Measurements from ENCODE around the gene BUB1. TPM values are rescaled to one million over a fixed set of nuclear protein-coding genes. Genes with fewer than 3 reads are reported as not detected.

BUB1 gene
- total RNA-seq, 2 donors from 2014 or later: 0.27 to 0.49 TPM

GRCh38 chr2:110644357-110644756 is 33.5 kb downstream of the BUB1 start:
- no peaks in the 10 kb centered on the region for H3K9me3 ChIP-seq
- H3K27me3 ChIP-seq (replicated peaks; ENCODE audit: insufficient read depth): no peaks in the 10 kb centered on the region
- H3K4me1 ChIP-seq (ENCODE audit: control insufficient read depth in 1 of 2, low read depth in 2 of 2): no peaks in the 10 kb centered on the region
- no peaks in the 10 kb centered on the region for H3K36me3 ChIP-seq
- DNase-seq (ENCODE audit: low spot score): no peak
- no peak overlapping the region for H3K27ac ChIP-seq
- no peak for ATAC-seq (ENCODE audit: insufficient number of reproducible peaks, low FRiP score, low read depth)
- no peak overlapping the region for H3K4me3 ChIP-seq
- no peak for TF ChIP-seq CTCF (IDR thresholded peaks at IDR 0.05)

- no peak for TF ChIP-seq CTCF (IDR thresholded peaks at IDR 0.05)
- no peak overlapping the region for H3K4me3 ChIP-seq
- no peaks in the 10 kb centered on the region for H3K27me3 ChIP-seq (replicated peaks; ENCODE audit: insufficient read depth)
- no peak overlapping the region for H3K27ac ChIP-seq
- H3K36me3 ChIP-seq: no peaks in the 10 kb centered on the region
- no peak for DNase-seq (ENCODE audit: low spot score)
- no peaks in the 10 kb centered on the region for H3K9me3 ChIP-seq
- ATAC-seq (ENCODE audit: insufficient number of reproducible peaks, low FRiP score, low read depth): no peak
- no peaks in the 10 kb centered on the region for H3K4me1 ChIP-seq (ENCODE audit: control insufficient read depth in 1 of 2, low read depth in 2 of 2)
These were observed 35.5 kb downstream of the BUB1 start for GRCh38 chr2:110642360-110642759.

DNA sequence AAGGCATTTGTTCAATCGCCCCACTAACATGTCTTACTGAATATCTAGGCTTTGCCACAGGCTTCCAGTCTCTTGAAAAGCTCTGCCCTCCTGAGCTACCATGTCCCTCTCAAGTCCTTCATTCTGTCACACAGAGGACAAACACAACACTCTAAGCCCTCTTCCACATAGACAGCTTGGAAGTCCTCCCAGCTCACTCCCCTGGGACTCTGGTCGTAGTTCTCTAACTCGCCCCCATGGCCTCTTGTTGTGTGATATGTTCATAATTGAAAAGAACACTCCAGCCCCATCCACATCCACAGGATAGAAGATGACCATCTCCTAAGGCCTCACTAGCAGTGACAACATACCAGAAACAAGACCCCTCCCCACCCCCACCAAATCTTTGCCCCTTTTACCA is 37.9 kb downstream of the BUB1 start:
- no peaks in the 10 kb centered on the region for H3K4me1 ChIP-seq (ENCODE audit: control insufficient read depth in 1 of 2, low read depth in 2 of 2)
- H3K27ac ChIP-seq: no peak overlapping the region
- H3K9me3 ChIP-seq: no peaks in the 10 kb centered on the region
- TF ChIP-seq CTCF (IDR thresholded peaks at IDR 0.05): no peak
- H3K36me3 ChIP-seq: no peaks in the 10 kb centered on the region
- ATAC-seq (ENCODE audit: insufficient number of reproducible peaks, low FRiP score, low read depth): no peak
- no peak overlapping the region for H3K4me3 ChIP-seq
- no peaks in the 10 kb centered on the region for H3K27me3 ChIP-seq (replicated peaks; ENCODE audit: insufficient read depth)
- DNase-seq (ENCODE audit: low spot score): no peak

DNA sequence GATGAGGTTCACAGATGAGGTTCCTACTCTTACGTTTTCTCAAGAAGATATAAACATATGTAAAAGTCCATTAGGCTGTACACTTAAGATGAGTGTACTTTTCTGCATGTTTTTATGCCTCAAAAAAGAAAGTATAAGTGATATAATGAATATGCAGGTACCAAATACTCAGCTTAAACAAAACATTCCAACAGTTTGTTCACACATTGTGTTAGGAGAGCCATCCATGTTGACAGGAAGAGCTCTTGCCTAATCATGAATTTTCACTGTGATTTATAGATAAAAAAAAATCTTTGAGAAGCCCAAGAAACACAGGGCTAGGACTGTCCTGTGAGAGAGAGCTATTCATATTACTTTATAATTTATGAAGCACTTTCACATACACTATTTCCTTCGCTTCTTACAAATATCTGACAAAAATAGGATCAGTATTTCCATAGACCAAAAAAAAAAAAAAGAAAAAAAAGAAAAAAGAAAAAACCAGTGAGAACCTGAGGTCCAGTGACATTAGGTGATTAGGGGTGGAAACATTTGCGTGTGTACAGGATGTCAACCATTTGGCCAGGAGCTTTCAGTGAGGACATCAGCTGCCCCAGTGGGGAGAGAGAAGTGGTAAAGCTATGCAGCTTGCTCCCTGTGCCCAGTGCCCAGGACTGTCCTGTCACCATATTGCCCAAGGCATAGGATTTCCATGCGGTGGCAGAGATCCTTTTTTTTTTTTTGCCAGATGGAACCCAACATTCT is 38.7 kb downstream of the BUB1 start:
- DNase-seq (ENCODE audit: low spot score): no peak
- no peak for TF ChIP-seq CTCF (IDR thresholded peaks at IDR 0.05)
- Histone ChIP-seq H3K27ac (no peak overlapping the region), H3K36me3 (no peaks in the 10 kb centered on the region), H3K27me3 (replicated peaks; ENCODE audit: insufficient read depth) (no peaks in the 10 kb centered on the region), H3K4me1 (ENCODE audit: control insufficient read depth in 1 of 2, low read depth in 2 of 2) (no peaks in the 10 kb centered on the region), H3K4me3 (no peak overlapping the region), H3K9me3 (no peaks in the 10 kb centered on the region)
- no peak for ATAC-seq (ENCODE audit: insufficient number of reproducible peaks, low FRiP score, low read depth)

DNA sequence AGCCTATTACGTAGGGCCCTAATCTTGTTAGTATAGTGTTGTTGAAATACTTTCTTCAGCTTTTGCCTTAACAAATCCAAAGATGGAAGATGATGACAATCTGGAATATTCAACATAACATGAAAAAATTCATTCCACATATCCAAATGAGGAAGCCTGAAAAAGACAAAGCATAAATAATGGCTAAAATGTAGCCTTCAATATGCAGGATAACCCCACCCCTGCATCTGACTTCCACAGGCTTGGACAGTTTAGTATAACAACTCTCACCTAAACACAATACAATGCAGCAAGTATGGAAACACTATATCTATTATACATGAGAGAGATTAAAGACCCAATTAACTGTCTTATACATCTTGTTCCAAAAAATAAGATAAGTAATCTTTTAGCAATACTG is 39.9 kb downstream of the BUB1 start:
- Histone ChIP-seq H3K27me3 (replicated peaks; ENCODE audit: insufficient read depth) (no peaks in the 10 kb centered on the region), H3K4me1 (ENCODE audit: control insufficient read depth in 1 of 2, low read depth in 2 of 2) (no peaks in the 10 kb centered on the region), H3K4me3 (no peak overlapping the region), H3K27ac (no peak overlapping the region), H3K9me3 (no peaks in the 10 kb centered on the region), H3K36me3 (no peaks in the 10 kb centered on the region)
- no peak for DNase-seq (ENCODE audit: low spot score)
- no peak for ATAC-seq (ENCODE audit: insufficient number of reproducible peaks, low FRiP score, low read depth)
- no peak for TF ChIP-seq CTCF (IDR thresholded peaks at IDR 0.05)
